ENCODE data around the gene STAC2. TPM values are rescaled to one million over a fixed set of nuclear protein-coding genes. Genes with fewer than 3 reads are reported as not detected.
A peak's percentile ranks its signal among the peaks of the same experiment; 100 is the strongest.

The STAC2 gene
- polyA plus RNA-seq, 2 of the 4 experiments (the other 2 are of a cell fraction) = 0.03 to 0.26 TPM

DNA sequence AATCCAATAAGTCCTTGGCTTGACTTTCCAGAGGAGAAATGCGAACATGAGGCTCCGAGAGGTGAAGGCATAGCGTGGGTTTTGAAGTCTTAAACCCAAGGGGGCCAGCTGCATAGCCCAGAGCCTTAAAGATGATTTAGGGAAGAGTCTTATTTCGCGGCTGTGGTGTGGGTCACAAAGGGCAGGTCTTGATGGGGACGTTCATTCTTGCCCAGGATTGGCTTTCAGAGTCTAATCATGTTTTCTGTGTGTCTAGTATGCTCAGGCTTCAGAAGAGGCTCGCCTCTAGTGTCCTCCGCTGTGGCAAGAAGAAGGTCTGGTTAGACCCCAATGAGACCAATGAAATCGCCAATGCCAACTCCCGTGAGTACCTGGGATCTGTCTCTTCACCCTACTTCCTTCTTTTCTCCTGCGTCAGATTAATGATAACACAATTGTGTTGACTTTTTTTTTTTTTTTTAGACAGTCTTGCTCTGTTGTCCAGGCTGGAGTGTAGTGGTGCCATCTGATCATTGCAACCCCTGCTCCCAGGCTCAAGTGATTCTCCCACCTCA lies 24.7 kb downstream of the STAC2 start:
- Histone ChIP-seq H3K9me3 (no peaks in the 10 kb centered on the region), H3K4me2 (peak overlapping the region; percentile 85), H3K4me3 (peak overlapping the region; percentile 96), H3K27ac (peak overlapping the region; percentile 96), H3K4me1 (peaks cover 34% of the 10 kb centered on the region)
- ChIA-PET CTCF (interaction anchor here (0.7 to 31.5 kb wide), 6 partner anchors 18 to 328 kb away, joined by 3 to 1140 read pairs (median 4); no protein-coding TSS in a partner anchor), POLR2A (interaction anchor here (0.6 to 0.7 kb wide), 2 partner anchors 28 to 53 kb away, joined by 4 read pairs; no protein-coding TSS in a partner anchor)
- whole genome bisulfite sequencing (ENCODE audit: missing lambda C conversion rate) = 9% methylated on average over 11 of the region's 11 CpGs
- DNase-seq (ENCODE audit: low read depth in 1 of 2, low spot score in 1 of 2) (no peak), FAIRE-seq (no peak), ATAC-seq (no peak)
- TF ChIP-seq ZNF302 (CRISPR knock-in tag; IDR thresholded peaks at IDR 0.05) (no peak), EHMT2 (IDR thresholded peaks at IDR 0.05; ENCODE audit: low read depth) (no peak), SREBF2 (IDR thresholded peaks at IDR 0.05) (no peak), SMC3 (IDR thresholded peaks at IDR 0.05) (no peak), E2F6 (IDR thresholded peaks at IDR 0.05; ENCODE audit: borderline replicate concordance, low read depth) (no peak), ZFP36 (IDR thresholded peaks at IDR 0.05; ENCODE audit: borderline replicate concordance, partially characterized antibody) (no peak), POLR2A (IDR thresholded peaks at IDR 0.05; ENCODE audit: low read length) (no peak), ELK1 (IDR thresholded peaks at IDR 0.05; ENCODE audit: low read depth, low read length) (no peak), BHLHE40 (IDR thresholded peaks at IDR 0.05; ENCODE audit: low read depth, low read length) (no peak), TP53 (CRISPR knock-in tag; IDR thresholded peaks at IDR 0.05) (peak; percentile 29; the same call in 1 of the 2 replicates), HDAC2 (IDR thresholded peaks at IDR 0.05) (no peak), TFCP2L1 (CRISPR knock-in tag; IDR thresholded peaks at IDR 0.05) (peak; percentile 73; the same call in 1 of the 2 replicates), RARB (CRISPR knock-in tag; IDR thresholded peaks at IDR 0.05) (peak; percentile 61; the same call in 1 of the 2 replicates), JUN (IDR thresholded peaks at IDR 0.05) (no peak), MAZ (IDR thresholded peaks at IDR 0.05; ENCODE audit: borderline replicate concordance, low read depth, low read length) (no peak), FOSB (CRISPR knock-in tag; IDR thresholded peaks at IDR 0.05) (0 out of 2 replicates have a peak, but pooled peaks have one; percentile 52), HOXA7 (CRISPR knock-in tag; IDR thresholded peaks at IDR 0.05) (peak; percentile 80), RCOR1 (IDR thresholded peaks at IDR 0.05; ENCODE audit: low read depth, low read length) (no peak), KDM5A (IDR thresholded peaks at IDR 0.05) (no peak), HMGXB4 (CRISPR knock-in tag; IDR thresholded peaks at IDR 0.05; ENCODE audit: borderline replicate concordance) (no peak), CHD2 (IDR thresholded peaks at IDR 0.05; ENCODE audit: low read length, partially characterized antibody) (no peak)
- TF ChIP-seq, protein P1, sequence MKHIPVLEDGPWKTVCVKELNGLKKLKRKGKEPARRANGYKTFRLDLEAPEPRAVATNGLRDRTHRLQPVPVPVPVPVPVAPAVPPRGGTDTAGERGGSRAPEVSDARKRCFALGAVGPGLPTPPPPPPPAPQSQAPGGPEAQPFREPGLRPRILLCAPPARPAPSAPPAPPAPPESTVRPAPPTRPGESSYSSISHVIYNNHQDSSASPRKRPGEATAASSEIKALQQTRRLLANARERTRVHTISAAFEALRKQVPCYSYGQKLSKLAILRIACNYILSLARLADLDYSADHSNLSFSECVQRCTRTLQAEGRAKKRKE (CRISPR knock-in tag; IDR thresholded peaks at IDR 0.05; ENCODE audit: low read depth) = no peak
- TF ChIP-seq, protein P2, sequence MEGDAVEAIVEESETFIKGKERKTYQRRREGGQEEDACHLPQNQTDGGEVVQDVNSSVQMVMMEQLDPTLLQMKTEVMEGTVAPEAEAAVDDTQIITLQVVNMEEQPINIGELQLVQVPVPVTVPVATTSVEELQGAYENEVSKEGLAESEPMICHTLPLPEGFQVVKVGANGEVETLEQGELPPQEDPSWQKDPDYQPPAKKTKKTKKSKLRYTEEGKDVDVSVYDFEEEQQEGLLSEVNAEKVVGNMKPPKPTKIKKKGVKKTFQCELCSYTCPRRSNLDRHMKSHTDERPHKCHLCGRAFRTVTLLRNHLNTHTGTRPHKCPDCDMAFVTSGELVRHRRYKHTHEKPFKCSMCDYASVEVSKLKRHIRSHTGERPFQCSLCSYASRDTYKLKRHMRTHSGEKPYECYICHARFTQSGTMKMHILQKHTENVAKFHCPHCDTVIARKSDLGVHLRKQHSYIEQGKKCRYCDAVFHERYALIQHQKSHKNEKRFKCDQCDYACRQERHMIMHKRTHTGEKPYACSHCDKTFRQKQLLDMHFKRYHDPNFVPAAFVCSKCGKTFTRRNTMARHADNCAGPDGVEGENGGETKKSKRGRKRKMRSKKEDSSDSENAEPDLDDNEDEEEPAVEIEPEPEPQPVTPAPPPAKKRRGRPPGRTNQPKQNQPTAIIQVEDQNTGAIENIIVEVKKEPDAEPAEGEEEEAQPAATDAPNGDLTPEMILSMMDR (IDR thresholded peaks at IDR 0.05) = no peak

Measured in A549 (cell line).